Gastroesophageal sphincter (tissue), 4 donors: ENCODE data around the gene KDM6A. TPM values are rescaled to one million over a fixed set of nuclear protein-coding genes. Genes with fewer than 3 reads are reported as not detected.
A peak's percentile ranks its signal among the peaks of the same experiment; 100 is the strongest.

Experiments used
- ATAC-seq: fragments of 150-250 bp; one replicate; pipeline ENCODE4 v1.9.1; 2016; ENCODE audit warnings: mild to moderate bottlenecking, moderate library complexity
- H3K27ac ChIP-seq, 4 donors: fragments of 200-600 bp; sonication (generic) in 3 of 4; 1 replicate in 3 of 4; 2 replicates in 1 of 4; pipeline ENCODE4 v1.5.1; 2016 to 2019
- H3K27me3 ChIP-seq: fragments of 200-600 bp; sonication (generic); one replicate; pipeline ENCODE4 v1.5.1; 2019
- H3K36me3 ChIP-seq, 2 donors: fragments of 200-600 bp; sonication (generic); one replicate each; pipeline ENCODE4 v1.5.1; 2019; ENCODE audit warnings: control low read depth in 1 of 2
- H3K4me1 ChIP-seq, 3 donors: fragments of 200-600 bp; sonication (generic); 1 replicate in 2 of 3; 2 replicates in 1 of 3; pipeline ENCODE4 v1.5.1; 2016 to 2019; ENCODE audit warnings: control low read depth in 2 of 3
- H3K4me3 ChIP-seq, 2 donors: fragments of 200-600 bp; sonication (generic); one replicate each; pipeline ENCODE4 v1.5.1; 2019; ENCODE audit warnings: mild to moderate bottlenecking in 1 of 2, moderate library complexity in 1 of 2
- H3K9me3 ChIP-seq, 3 donors: fragments of 200-600 bp; sonication (generic); one replicate each; pipeline ENCODE4 v1.5.1; 2017 to 2019; ENCODE audit warnings: control low read depth in 2 of 3
- EP300 ChIP-seq: sonication (generic); formaldehyde crosslinking; IDR thresholded peaks from one replicate; pipeline ENCODE4 v1.6.1; 2017; ENCODE audit warnings: antibody characterized with exemption, mild to moderate bottlenecking
- POLR2A ChIP-seq, 2 donors: fragments of 450-650 bp; IDR thresholded peaks; one replicate each; pipeline ENCODE4 v1.6.1; 2017; ENCODE audit warnings: antibody characterized with exemption in 2 of 2, mild to moderate bottlenecking in 2 of 2, moderate library complexity in 1 of 2
- POLR2AphosphoS5 ChIP-seq: sonication (generic); formaldehyde crosslinking; IDR thresholded peaks from one replicate; pipeline ENCODE4 v1.6.1; 2017; ENCODE audit warnings: antibody characterized with exemption
- WGBS, 2 donors: methylation state at CpG; one replicate each; pipeline ENCODE4 v1.1.5; 2018; ENCODE audit warnings: low coverage in 1 of 2; 5-methylcytosine and 5-hydroxymethylcytosine counted together
- total RNA-seq, 4 donors: library from RNA; depleted of rRNA; stranded (reverse); fragments of >200 nt; gene quantifications; one replicate each; pipeline ENCODE4 v1.1.0, GENCODE V29; 2016
- TF ChIP-seq, protein P1 (sequence below), 4 experiments: fragments of 200-600 bp in 2 of 4; fragments of 450-650 bp in 2 of 4; sonication (generic) in 1 of 4; IDR thresholded peaks; one replicate each; pipeline ENCODE4 v1.5.1; 2017 to 2019; ENCODE audit warnings: antibody characterized with exemption in 4 of 4, mild to moderate bottlenecking in 2 of 4, moderate library complexity in 2 of 4

KDM6A gene
- total RNA-seq, 4 donors from 2014 or later, result 17.0 to 28.6 (median 19.9) TPM

DNA sequence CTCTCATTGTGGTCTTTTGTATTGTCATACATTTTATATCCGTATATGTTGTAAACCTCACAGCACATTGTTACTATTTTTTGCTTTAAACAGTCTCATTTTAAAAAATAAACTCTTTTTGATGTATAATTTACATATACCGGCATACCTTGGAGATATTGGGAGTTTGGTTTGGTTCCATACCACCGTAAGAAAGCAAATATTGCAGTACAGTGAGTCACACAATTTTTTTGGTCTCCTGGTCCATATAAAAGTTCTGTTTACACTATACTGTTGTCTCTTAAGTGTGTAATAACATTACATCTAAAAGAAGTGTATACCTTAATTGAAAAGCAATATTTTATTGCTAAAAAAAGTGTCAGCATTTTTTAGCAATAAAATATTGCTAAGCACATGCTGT lies 70.0 kb downstream of the KDM6A start:
- 87 to 100% methylated on average over 2 to 3 of the region's 3 CpGs for WGBS, 2 donors
- Histone ChIP-seq H3K4me3 (no peak overlapping the region), H3K4me1 (peaks cover 0 to 2% (median 0%) of the 10 kb centered on the region in 3 donors), H3K27me3 (no peaks in the 10 kb centered on the region), H3K36me3 (no peaks in the 10 kb centered on the region), H3K9me3 (peaks cover 0 to 6% (median 0%) of the 10 kb centered on the region in 3 donors), H3K27ac (no peak overlapping the region)
- TF ChIP-seq EP300, result no peak
- no peak for TF ChIP-seq POLR2A (IDR thresholded peaks at IDR 0.05)
- TF ChIP-seq POLR2AphosphoS5, result no peak
- TF ChIP-seq, protein P1, sequence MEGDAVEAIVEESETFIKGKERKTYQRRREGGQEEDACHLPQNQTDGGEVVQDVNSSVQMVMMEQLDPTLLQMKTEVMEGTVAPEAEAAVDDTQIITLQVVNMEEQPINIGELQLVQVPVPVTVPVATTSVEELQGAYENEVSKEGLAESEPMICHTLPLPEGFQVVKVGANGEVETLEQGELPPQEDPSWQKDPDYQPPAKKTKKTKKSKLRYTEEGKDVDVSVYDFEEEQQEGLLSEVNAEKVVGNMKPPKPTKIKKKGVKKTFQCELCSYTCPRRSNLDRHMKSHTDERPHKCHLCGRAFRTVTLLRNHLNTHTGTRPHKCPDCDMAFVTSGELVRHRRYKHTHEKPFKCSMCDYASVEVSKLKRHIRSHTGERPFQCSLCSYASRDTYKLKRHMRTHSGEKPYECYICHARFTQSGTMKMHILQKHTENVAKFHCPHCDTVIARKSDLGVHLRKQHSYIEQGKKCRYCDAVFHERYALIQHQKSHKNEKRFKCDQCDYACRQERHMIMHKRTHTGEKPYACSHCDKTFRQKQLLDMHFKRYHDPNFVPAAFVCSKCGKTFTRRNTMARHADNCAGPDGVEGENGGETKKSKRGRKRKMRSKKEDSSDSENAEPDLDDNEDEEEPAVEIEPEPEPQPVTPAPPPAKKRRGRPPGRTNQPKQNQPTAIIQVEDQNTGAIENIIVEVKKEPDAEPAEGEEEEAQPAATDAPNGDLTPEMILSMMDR (IDR thresholded peaks at IDR 0.05), result no peak
- ATAC-seq, result no peak

DNA sequence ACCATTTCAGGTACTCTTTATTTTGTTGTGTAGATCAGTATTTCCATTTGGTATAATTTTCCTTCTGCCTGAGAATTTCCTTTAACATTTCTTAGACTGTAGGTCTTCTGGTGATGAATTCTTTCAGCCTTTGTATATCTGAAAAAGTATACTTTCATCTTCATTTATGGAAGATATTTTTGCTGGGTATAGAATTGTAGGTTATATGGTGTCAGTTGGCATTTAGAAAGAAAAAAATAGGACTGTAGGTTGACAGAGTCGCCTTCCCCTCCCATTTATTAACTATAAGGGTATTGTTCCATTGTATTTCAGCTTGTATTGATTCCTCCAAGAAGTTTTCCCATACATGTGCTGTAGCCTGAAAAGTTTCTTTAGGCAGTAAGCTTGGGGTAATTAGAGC lies 71.9 kb downstream of the KDM6A start:
- no peak overlapping the region for H3K27ac ChIP-seq
- WGBS, 2 donors, result 100% methylated on average over 1 of the region's 1 CpG

GRCh38 chrX:44945736-44946135 lies 72.7 kb downstream of the KDM6A start:
- no peak for TF ChIP-seq POLR2AphosphoS5
- no peak for TF ChIP-seq POLR2A (IDR thresholded peaks at IDR 0.05)
- TF ChIP-seq EP300, result no peak
- TF ChIP-seq, protein P1 (IDR thresholded peaks at IDR 0.05), result peak in 1 of 4 experiments; percentile 11
- 94 to 100% methylated on average over 2 to 4 of the region's 4 CpGs for WGBS, 2 donors

More for the DNA sequence above, 71.9 kb downstream of the KDM6A start:
- TF ChIP-seq EP300 (no peak), POLR2A (IDR thresholded peaks at IDR 0.05) (no peak), POLR2AphosphoS5 (no peak)
- TF ChIP-seq, protein P1 (IDR thresholded peaks at IDR 0.05), result no peak
- H3K27me3 ChIP-seq, result no peaks in the 10 kb centered on the region
- H3K4me3 ChIP-seq, result no peak overlapping the region
- peaks cover 0 to 6% (median 0%) of the 10 kb centered on the region in 3 donors for H3K4me1 ChIP-seq
- no peaks in the 10 kb centered on the region for H3K36me3 ChIP-seq
- H3K9me3 ChIP-seq, result peaks cover 0 to 6% (median 0%) of the 10 kb centered on the region in 3 donors
- no peak for ATAC-seq

GRCh38 chrX:44946771-44947170 lies 73.8 kb downstream of the KDM6A start:
- 83 to 85% methylated on average over 4 of the region's 4 CpGs for WGBS, 2 donors
- Histone ChIP-seq H3K27me3 (no peaks in the 10 kb centered on the region), H3K4me1 (peaks cover 0 to 15% (median 3%) of the 10 kb centered on the region in 3 donors), H3K27ac (no peak overlapping the region), H3K9me3 (peaks cover 0 to 6% (median 0%) of the 10 kb centered on the region in 3 donors), H3K4me3 (no peak overlapping the region), H3K36me3 (no peaks in the 10 kb centered on the region)
- no peak for ATAC-seq
- TF ChIP-seq POLR2A (IDR thresholded peaks at IDR 0.05), result no peak
- TF ChIP-seq, protein P1 (IDR thresholded peaks at IDR 0.05), result no peak
- no peak for TF ChIP-seq EP300

More at GRCh38 chrX:44945736-44946135, 72.7 kb downstream of the KDM6A start:
- Histone ChIP-seq H3K4me1 (peaks cover 0 to 12% (median 0%) of the 10 kb centered on the region in 3 donors), H3K36me3 (no peaks in the 10 kb centered on the region), H3K4me3 (no peak overlapping the region), H3K27me3 (no peaks in the 10 kb centered on the region), H3K27ac (no peak overlapping the region), H3K9me3 (peaks cover 0 to 6% (median 0%) of the 10 kb centered on the region in 3 donors)
- no peak for ATAC-seq

- H3K4me3 ChIP-seq, result no peak overlapping the region
- no peaks in the 10 kb centered on the region for H3K36me3 ChIP-seq
- WGBS, 2 donors, result 95 to 100% methylated on average over 2 to 3 of the region's 4 CpGs
- no peaks in the 10 kb centered on the region for H3K27me3 ChIP-seq
- peaks cover 0 to 6% (median 0%) of the 10 kb centered on the region in 3 donors for H3K9me3 ChIP-seq
- no peak for ATAC-seq
- TF ChIP-seq EP300 (no peak), POLR2A (IDR thresholded peaks at IDR 0.05) (no peak)
- H3K27ac ChIP-seq, result no peak overlapping the region
- peaks cover 0 to 15% (median 3%) of the 10 kb centered on the region in 3 donors for H3K4me1 ChIP-seq
Measured at GRCh38 chrX:44947995-44948394, 75.0 kb downstream of the KDM6A start.
